HUES48 (cell line): ENCODE data around the gene GPSM1.

Experiments
- H3K27ac ChIP-seq: one replicate; pipeline ENCODE4 v1.7.0; 2013; ENCODE audit warnings: low read depth, low read length, inconsistent platforms
- H3K27me3 ChIP-seq: 2 replicates; pipeline ENCODE4 v1.6.1; 2013; ENCODE audit warnings: mild to moderate bottlenecking, low read length; ENCODE audit not compliant: control insufficient read depth, insufficient read depth
- H3K36me3 ChIP-seq: 2 replicates; pipeline ENCODE4 v1.6.1; 2013; ENCODE audit warnings: low read length; ENCODE audit not compliant: control insufficient read depth, insufficient read depth
- H3K4me1 ChIP-seq: 2 replicates; pipeline ENCODE4 v1.6.1; 2013; ENCODE audit warnings: mild to moderate bottlenecking, low read length; ENCODE audit not compliant: control insufficient read depth, insufficient read depth
- H3K4me3 ChIP-seq: 2 replicates; pipeline ENCODE4 v1.5.1; 2013; ENCODE audit warnings: mild to moderate bottlenecking, low read depth, low read length
- H3K9ac ChIP-seq: 2 replicates; pipeline ENCODE4 v1.6.1; 2013; ENCODE audit warnings: mild to moderate bottlenecking, low read depth, low read length, moderate library complexity
- H3K9me3 ChIP-seq: 2 replicates; pipeline ENCODE4 v1.6.1; 2013; ENCODE audit warnings: low read length; ENCODE audit not compliant: control insufficient read depth, insufficient read depth

Gene GPSM1

DNA sequence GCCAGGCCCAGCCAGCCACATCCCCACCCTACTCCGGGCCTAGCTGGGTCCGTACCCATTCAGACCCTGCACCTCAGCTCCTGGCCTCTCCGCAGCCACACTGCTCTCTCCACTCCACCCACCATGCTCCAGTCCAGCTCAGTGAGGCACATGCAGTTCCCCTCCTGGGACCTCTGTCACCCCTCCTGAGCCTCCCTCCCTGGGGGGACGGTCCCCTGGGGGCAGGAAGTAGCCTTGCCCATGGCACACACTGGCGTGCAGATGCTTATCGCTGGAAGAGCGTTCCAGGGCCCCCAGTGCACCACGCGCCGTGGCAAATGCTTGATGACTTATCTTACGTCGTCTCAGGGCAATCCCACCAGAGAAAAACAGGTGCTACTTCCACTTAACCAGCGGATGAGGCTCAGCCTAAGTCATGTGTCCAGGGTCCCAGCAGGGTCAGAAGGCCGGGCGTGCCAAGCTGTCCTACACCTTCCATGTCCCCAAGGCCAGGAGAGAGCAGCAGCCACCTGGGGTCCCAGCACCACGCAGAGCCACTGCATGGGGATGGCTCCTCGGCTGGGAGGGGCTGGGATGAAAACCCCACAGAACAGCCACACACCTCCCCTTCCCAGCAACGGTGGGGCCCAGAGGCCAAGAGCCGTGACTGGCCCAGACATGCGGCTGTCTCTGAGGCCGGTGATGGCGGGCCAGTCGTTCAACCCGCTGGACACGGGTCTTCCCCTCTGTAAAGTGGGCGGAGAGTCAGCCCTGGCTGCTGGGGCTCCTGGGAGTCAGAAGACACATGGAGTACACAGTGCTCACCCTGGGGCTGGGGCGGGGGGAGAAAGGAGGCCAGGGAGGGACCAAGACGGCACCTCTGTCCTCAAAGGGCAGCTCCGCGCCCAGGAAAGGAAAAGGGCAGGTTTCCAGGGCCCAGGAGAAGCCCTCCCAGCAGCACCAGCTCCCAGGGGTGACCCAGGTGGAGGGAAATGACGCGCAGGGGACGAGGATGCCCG lies 20.8 kb upstream of the GPSM1 start:
- Histone ChIP-seq H3K9ac (no peak overlapping the region), H3K4me1 (no peaks in the 10 kb centered on the region), H3K27ac (no peak overlapping the region), H3K9me3 (0 out of 2 replicates have a peak, but pooled peaks cover 2% of the 10 kb centered on the region), H3K27me3 (no peaks in the 10 kb centered on the region), H3K4me3 (no peak overlapping the region), H3K36me3 (no peaks in the 10 kb centered on the region)

DNA sequence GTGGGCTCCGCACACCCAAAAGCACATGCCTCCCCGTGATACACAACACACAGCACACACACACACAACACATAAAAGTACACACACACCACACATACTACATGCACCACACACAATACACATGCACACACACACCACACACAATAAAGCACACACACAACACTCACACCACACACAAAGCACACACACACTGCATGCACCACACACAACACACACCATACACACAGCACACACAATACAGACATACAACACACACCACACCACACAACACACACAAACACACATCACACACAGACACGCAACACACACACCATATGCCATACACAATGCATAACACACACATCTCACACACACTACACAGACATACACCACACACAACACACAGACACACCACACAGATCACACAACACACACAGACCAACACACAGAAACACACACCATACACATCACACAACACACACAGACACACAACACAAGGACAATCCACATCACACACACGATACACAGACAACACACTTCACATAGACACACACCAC lies 20.1 kb upstream of the GPSM1 start:
- H3K9ac ChIP-seq, result no peak overlapping the region
- no peaks in the 10 kb centered on the region for H3K27me3 ChIP-seq
- H3K4me3 ChIP-seq, result no peak overlapping the region
- 0 out of 2 replicates have a peak, but pooled peaks cover 2% of the 10 kb centered on the region for H3K9me3 ChIP-seq
- no peak overlapping the region for H3K27ac ChIP-seq
- H3K4me1 ChIP-seq, result no peaks in the 10 kb centered on the region
- H3K36me3 ChIP-seq, result no peaks in the 10 kb centered on the region

DNA sequence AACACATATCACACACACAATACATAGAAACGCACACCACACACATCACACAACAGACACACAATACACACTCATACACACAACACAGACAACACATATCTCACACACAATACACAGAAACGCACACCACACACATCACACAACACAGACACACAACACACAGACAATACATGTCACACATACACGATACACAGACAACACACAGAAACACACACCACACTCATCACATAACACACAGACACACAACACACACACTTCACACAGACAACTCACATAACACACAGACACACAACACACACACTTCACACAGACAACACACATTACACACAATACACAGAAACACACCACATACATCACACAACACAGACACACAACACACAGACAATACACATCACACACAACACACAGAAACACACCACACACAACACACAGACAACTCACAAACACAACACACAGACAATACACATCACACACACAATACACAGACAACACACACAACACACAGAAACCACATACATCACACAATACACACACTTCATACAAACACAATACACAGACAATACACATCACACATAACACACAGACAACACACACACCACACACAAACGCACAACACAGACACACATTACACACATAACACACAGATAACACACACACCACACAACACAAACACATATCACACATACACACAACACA lies 19.2 kb upstream of the GPSM1 start:
- H3K36me3 ChIP-seq, result no peaks in the 10 kb centered on the region
- H3K4me3 ChIP-seq, result no peak overlapping the region
- H3K9me3 ChIP-seq, result 0 out of 2 replicates have a peak, but pooled peaks cover 2% of the 10 kb centered on the region
- H3K4me1 ChIP-seq, result no peaks in the 10 kb centered on the region
- H3K9ac ChIP-seq, result no peak overlapping the region
- H3K27ac ChIP-seq, result no peak overlapping the region
- H3K27me3 ChIP-seq, result no peaks in the 10 kb centered on the region

DNA sequence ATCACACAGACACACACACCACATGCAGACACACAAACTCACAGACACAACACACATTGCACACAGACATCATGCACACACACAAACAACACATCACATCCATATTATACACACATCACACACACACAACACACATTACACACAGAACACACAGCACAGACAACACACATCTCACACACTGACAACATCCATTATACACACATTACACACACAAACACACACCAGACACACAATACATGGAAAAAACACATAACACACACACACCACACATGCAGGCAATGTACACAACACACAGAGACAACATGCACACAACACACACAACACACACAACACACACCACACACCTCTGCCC lies 18.7 kb upstream of the GPSM1 start:
- no peak overlapping the region for H3K4me3 ChIP-seq
- H3K4me1 ChIP-seq, result no peaks in the 10 kb centered on the region
- no peaks in the 10 kb centered on the region for H3K36me3 ChIP-seq
- H3K9ac ChIP-seq, result no peak overlapping the region
- H3K27me3 ChIP-seq, result no peaks in the 10 kb centered on the region
- 0 out of 2 replicates have a peak, but pooled peaks cover 2% of the 10 kb centered on the region for H3K9me3 ChIP-seq
- H3K27ac ChIP-seq, result no peak overlapping the region

DNA sequence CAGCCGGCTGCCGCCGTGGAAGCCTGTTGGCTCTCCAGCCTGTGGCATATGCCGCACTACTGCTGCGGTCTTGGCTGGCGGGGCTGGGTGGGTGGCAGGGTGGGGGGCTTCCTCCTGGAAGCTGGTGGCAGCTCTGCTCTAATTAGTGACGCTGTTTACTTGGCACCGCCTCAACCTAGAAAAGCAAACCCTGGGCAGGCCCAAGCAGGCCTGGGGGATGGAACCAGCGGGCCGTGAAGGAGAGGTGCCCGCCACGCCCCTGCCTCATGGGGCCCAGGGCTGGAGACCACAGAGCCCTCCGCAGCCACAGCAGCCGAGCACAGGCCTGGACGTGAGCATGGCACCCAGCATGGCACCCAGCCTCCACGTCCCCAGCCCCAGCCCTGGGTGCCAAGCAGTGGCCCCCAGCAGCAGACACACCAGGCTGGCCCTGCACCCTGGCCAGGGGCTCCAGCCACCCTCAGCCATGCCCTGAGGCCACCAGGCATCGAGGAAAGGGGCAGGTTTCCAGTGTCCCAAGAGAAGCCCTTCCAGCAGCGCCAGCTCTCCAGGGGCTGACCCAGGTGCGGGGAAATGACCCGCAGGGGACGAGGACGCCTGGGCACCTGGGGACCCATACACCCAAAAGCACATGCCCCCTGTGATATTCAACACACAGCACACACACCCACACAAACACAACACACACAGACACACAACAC lies 18.1 kb upstream of the GPSM1 start:
- Histone ChIP-seq H3K9ac (no peak overlapping the region), H3K4me3 (no peak overlapping the region), H3K4me1 (no peaks in the 10 kb centered on the region), H3K27me3 (no peaks in the 10 kb centered on the region), H3K27ac (no peak overlapping the region), H3K36me3 (no peaks in the 10 kb centered on the region), H3K9me3 (0 out of 2 replicates have a peak, but pooled peaks cover 2% of the 10 kb centered on the region)

DNA sequence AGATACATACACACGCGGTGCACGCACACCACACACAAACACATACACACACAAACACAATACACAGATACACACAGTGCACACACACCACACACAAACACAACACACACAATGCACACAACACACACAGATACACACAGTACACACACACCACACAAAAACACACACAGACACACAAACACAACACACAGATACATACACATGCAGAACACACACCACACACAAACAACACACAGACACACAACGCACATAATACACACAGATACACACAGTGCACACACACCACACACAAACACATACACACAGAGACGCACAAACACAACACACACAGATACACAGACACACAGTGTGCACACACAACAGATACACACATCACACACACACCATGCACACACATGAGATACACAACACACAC lies 17.5 kb upstream of the GPSM1 start:
- Histone ChIP-seq H3K4me1 (no peaks in the 10 kb centered on the region), H3K9me3 (peaks cover 4% of the 10 kb centered on the region; the same call in 1 of the 2 replicates), H3K27me3 (no peaks in the 10 kb centered on the region), H3K9ac (no peak overlapping the region), H3K4me3 (no peak overlapping the region), H3K27ac (no peak overlapping the region), H3K36me3 (no peaks in the 10 kb centered on the region)

DNA sequence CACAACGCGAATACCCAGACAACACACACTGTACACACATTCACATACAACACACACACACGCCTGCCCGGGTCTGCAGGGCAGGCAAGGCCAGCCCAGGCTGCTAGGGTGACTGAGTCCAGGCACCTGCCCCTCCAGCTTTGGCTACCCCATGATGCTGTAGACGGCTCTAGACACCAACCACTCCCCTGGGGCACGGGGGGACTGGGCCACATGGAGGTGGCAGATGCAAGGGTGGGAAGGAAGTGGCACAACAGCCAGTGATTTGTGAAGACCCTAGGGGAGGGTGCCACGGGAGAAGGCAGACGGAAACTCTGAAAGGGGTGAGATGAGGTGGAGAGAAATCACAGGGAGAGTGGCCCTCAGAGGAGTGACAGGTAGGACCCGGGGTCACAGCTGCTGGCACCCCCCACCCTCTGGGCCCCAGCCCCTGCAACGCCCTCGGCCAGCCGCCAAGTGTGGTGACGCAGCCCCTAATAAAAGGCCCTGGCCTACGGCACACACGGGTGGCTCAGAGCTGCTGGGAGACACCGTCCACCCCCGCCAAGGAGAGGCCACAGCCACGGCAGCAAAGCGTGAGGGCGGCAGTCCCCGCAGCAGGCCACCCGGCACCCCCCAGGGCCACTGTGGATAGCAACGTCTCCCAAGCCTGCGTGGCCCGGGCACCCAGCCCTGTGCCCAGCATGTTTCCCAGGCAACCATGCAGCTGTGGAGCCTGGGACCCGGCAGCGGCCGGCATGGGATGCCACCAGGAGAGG lies 16.9 kb upstream of the GPSM1 start:
- H3K27ac ChIP-seq, result no peak overlapping the region
- H3K27me3 ChIP-seq, result no peaks in the 10 kb centered on the region
- H3K36me3 ChIP-seq, result no peaks in the 10 kb centered on the region
- peaks cover 9% of the 10 kb centered on the region for H3K9me3 ChIP-seq
- no peak overlapping the region for H3K4me3 ChIP-seq
- no peaks in the 10 kb centered on the region for H3K4me1 ChIP-seq
- H3K9ac ChIP-seq, result no peak overlapping the region

DNA sequence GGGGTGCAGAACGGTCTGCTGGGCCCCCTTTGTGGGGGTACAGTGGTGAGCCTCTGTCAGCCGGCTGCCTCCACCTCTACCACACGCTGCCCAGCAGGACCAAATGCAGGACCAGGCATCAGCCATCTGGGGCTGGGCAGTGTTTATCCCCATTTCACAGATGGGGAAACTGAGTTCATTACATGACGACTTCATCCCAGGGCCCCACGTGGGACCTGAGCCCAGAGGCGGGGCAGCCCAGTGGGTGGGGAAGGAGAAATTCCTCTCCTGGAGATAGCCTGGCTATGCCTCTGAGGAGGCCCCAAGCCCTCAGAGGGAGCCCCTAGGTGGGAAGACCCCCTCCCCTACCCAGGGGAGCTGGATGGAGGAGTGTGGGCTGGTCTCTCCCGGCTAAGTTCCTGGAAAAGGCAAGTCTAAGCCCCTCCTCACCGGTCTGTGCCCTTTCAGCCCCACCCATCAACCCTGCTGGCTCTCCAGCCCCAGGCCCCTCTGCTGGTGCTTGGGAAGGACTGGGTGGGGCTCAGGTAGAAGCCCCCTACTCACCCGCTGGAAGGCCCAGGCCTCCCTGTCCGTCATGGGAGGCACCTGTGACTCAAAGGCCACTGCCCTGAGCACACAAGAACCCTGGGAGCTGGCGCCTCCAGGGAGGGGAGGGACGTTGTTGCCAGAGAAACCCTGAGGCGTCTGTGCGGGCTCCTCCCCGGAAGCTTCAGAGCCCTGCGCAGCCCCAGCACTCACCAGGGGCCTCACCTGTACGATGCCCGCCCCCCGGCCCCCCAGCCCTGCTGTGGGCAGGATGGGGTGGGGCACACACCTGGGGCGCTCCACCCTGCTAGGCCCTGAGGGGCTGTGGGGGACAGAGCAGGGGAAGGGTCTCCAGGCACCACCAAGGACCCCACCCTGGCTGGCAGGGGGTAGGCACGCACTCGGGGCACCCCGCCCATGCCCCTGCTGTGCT lies 16.0 kb upstream of the GPSM1 start:
- Histone ChIP-seq H3K27me3 (no peaks in the 10 kb centered on the region), H3K27ac (no peak overlapping the region), H3K9me3 (peaks cover 15% of the 10 kb centered on the region), H3K4me1 (no peaks in the 10 kb centered on the region), H3K9ac (no peak overlapping the region), H3K4me3 (no peak overlapping the region), H3K36me3 (no peaks in the 10 kb centered on the region)

DNA sequence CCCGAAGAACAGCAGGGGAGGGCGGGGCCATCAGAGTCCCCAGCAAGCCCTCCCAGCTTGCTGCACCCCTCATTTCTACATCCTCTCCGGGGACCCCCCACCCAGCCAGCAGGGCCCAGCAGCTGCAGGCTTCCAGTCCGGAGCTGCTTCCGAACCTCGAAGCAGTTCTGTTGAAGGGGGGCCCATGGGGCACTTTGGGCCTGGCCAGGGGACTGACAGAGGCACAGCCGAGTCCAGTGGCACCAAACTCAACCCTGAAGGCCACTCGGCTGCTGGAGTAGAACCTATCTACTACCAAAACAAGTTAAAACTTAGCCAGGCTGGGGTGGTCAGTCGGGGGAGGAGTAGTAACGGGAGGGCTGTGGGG lies 15.3 kb upstream of the GPSM1 start:
- H3K4me1 ChIP-seq, result no peaks in the 10 kb centered on the region
- no peak overlapping the region for H3K27ac ChIP-seq
- H3K36me3 ChIP-seq, result no peaks in the 10 kb centered on the region
- H3K9me3 ChIP-seq, result peaks cover 15% of the 10 kb centered on the region
- H3K27me3 ChIP-seq, result no peaks in the 10 kb centered on the region
- no peak overlapping the region for H3K9ac ChIP-seq
- H3K4me3 ChIP-seq, result no peak overlapping the region
